CD14-positive monocyte (primary cell): Measurements from ENCODE around the gene AGO1. TPM values are rescaled to one million over a fixed set of nuclear protein-coding genes. Genes with fewer than 3 reads are reported as not detected.
"Not testable (repeated sequence)": the region's sequence is repeated elsewhere in the genome, so short reads cannot be mapped to it uniquely, and the experiment has no call there.

Source experiments
- DNase-seq, 3 donors: peaks; one replicate each; pipeline ENCODE4 v3.0.0-alpha.2; 2011 to 2022
- H2AFZ ChIP-seq: 2 replicates; pipeline ENCODE4 v1.6.0; 2012; ENCODE audit warnings: mild to moderate bottlenecking, low read depth, low read length, inconsistent platforms; ENCODE audit not compliant: insufficient read depth, poor library complexity, severe bottlenecking
- H3K27ac ChIP-seq, 2 donors: 1 replicate in 1 of 2; 2 replicates in 1 of 2; pipeline ENCODE4 v1.5.1; 2012 to 2013; ENCODE audit warnings: low read length in 2 of 2, control low read depth in 1 of 2, inconsistent platforms in 1 of 2, low read depth in 1 of 2, mild to moderate bottlenecking in 1 of 2
- H3K27me3 ChIP-seq, 2 donors: one replicate each; pipeline versions ENCODE4 v1.6.0 to v1.6.1; 2011 to 2013; ENCODE audit warnings: low read length in 2 of 2; ENCODE audit not compliant: control insufficient read depth in 2 of 2, insufficient read depth in 2 of 2
- H3K36me3 ChIP-seq, 2 donors: replicated peaks in 1 of 2; 1 replicate in 1 of 2; 2 replicates in 1 of 2; pipeline versions ENCODE4 v1.5.1 to v1.6.1; 2012 to 2013; ENCODE audit warnings: low read length in 2 of 2, control low read depth in 1 of 2, inconsistent platforms in 1 of 2, mild to moderate bottlenecking in 1 of 2; ENCODE audit not compliant: insufficient read depth in 2 of 2, control insufficient read depth in 1 of 2
- H3K4me1 ChIP-seq, 2 donors: 1 replicate in 1 of 2; 2 replicates in 1 of 2; pipeline versions ENCODE4 v1.5.1 to v1.6.1; 2012 to 2013; ENCODE audit warnings: low read length in 2 of 2, control low read depth in 1 of 2, inconsistent platforms in 1 of 2, mild to moderate bottlenecking in 1 of 2, moderate library complexity in 1 of 2; ENCODE audit not compliant: insufficient read depth in 2 of 2, control insufficient read depth in 1 of 2
- H3K4me2 ChIP-seq: replicated peaks from 2 replicates; pipeline ENCODE3; 2012; ENCODE audit warnings: low read length, moderate library complexity, mild to moderate bottlenecking; ENCODE audit not compliant: poor library complexity, severe bottlenecking; ENCODE audit errors: extremely low read depth
- H3K4me3 ChIP-seq, 3 experiments: fragments of 200-600 bp in 1 of 3; sonication (generic) in 1 of 3; replicated peaks in 1 of 3; 1 replicate in 2 of 3; 2 replicates in 1 of 3; pipeline ENCODE4 v1.5.1; 2011 to 2013; ENCODE audit warnings: low read length in 3 of 3, mild to moderate bottlenecking in 3 of 3, control low read depth in 2 of 3, low read depth in 2 of 3, inconsistent platforms in 1 of 3, moderate library complexity in 1 of 3
- H3K79me2 ChIP-seq: 2 replicates; pipeline ENCODE4 v1.6.0; 2012; ENCODE audit warnings: mild to moderate bottlenecking, control low read depth, inconsistent platforms, low read length, moderate library complexity; ENCODE audit not compliant: insufficient read depth
- H3K9ac ChIP-seq: 2 replicates; pipeline ENCODE4 v1.6.0; 2017; ENCODE audit warnings: low read length, mild to moderate bottlenecking; ENCODE audit not compliant: insufficient read depth, poor library complexity, severe bottlenecking
- H3K9me3 ChIP-seq, 2 donors: replicated peaks in 1 of 2; 1 replicate in 1 of 2; 2 replicates in 1 of 2; pipeline versions ENCODE4 v1.5.1 to v1.6.1; 2012 to 2013; ENCODE audit warnings: low read length in 2 of 2, control low read depth in 1 of 2; ENCODE audit not compliant: control insufficient read depth in 1 of 2, insufficient read depth in 1 of 2
- H4K20me1 ChIP-seq: 2 replicates; pipeline ENCODE4 v1.6.0; 2012; ENCODE audit warnings: mild to moderate bottlenecking, low read length, control low read depth, moderate library complexity; ENCODE audit not compliant: insufficient read depth
- H3K27ac Mint-ChIP-seq, 7 donors: one replicate each; pipeline ENCODE4 v1.8.0; 2020; ENCODE audit warnings: mild to moderate bottlenecking in 7 of 7, mixed read lengths in 7 of 7, moderate library complexity in 6 of 7, inconsistent platforms in 2 of 7
- H3K27me3 Mint-ChIP-seq, 3 donors: one replicate each; pipeline ENCODE4 v1.8.0; 2021 to 2022; ENCODE audit warnings: low read depth in 3 of 3, mild to moderate bottlenecking in 3 of 3, mixed read lengths in 3 of 3, moderate library complexity in 3 of 3, inconsistent platforms in 1 of 3
- H3K36me3 Mint-ChIP-seq, 2 donors: one replicate each; pipeline ENCODE4 v1.8.0; 2020; ENCODE audit warnings: mixed read lengths in 2 of 2, inconsistent platforms in 1 of 2, mild to moderate bottlenecking in 1 of 2
- H3K4me1 Mint-ChIP-seq: one replicate; pipeline ENCODE4 v1.8.0; 2020; ENCODE audit warnings: mild to moderate bottlenecking, mixed read lengths
- H3K4me3 Mint-ChIP-seq, 2 donors: one replicate each; pipeline ENCODE4 v1.8.0; 2020; ENCODE audit warnings: mild to moderate bottlenecking in 2 of 2, mixed read lengths in 2 of 2, moderate library complexity in 1 of 2
- H3K9me3 Mint-ChIP-seq, 7 donors: one replicate each; pipeline ENCODE4 v1.8.0; 2020 to 2022; ENCODE audit warnings: mixed read lengths in 7 of 7, mild to moderate bottlenecking in 6 of 7, moderate library complexity in 6 of 7, inconsistent platforms in 2 of 7
- CTCF ChIP-seq: fragments of 200-600 bp; IDR thresholded peaks from one replicate; pipeline ENCODE4 v1.8.0; 2022; ENCODE audit warnings: antibody characterized with exemption, mild to moderate bottlenecking
- WGBS: methylation state at CpG from one replicate; pipeline ENCODE4 v1.1.5; 2013; ENCODE audit warnings: missing lambda C conversion rate; ENCODE audit not compliant: insufficient coverage; 5-methylcytosine and 5-hydroxymethylcytosine counted together
- intact Hi-C, 2 donors: fragments of 100-400 bp; cut with micrococcal nuclease; formaldehyde crosslinking; loops; one replicate each; pipeline versions ENCODE4 v1.15.0 to v1.15.1; 2023
- polyA plus RNA-seq, 3 donors: library from polyadenylated mRNA; depleted of rRNA in 1 of 3; unstranded in 2 of 3; stranded (reverse) in 1 of 3; fragments of 300-500 nt in 2 of 3; fragments of >200 nt in 1 of 3; fragmentation: Illumina TruSeq in 2 of 3; gene quantifications; 1 replicate in 2 of 3; 2 replicates in 1 of 3; pipeline ENCODE4 v1.2.3, GENCODE V29; 2012 to 2021

AGO1 gene
- polyA plus RNA-seq, 3 donors, result 10.9 to 19.4 (median 13.9) TPM

- Mint-ChIP-seq H3K4me3 (no peak overlapping the region), H3K27ac (peak overlapping the region; percentile 27 to 78 (median 61)), H3K27me3 (peaks cover 0 to 2% (median 0%) of the 10 kb centered on the region in 3 donors), H3K4me1 (peaks cover 59% of the 10 kb centered on the region), H3K9me3 (no peaks in the 10 kb centered on the region), H3K36me3 (peaks cover 41 to 46% of the 10 kb centered on the region in 2 donors)
- TF ChIP-seq CTCF, result no peak
- Histone ChIP-seq H3K79me2 (peaks cover 86% of the 10 kb centered on the region), H3K27ac (peak overlapping the region; percentile 10 to 31), H2AFZ (no peak overlapping the region), H3K9me3 (no peaks in the 10 kb centered on the region), H3K27me3 (no peaks in the 10 kb centered on the region), H3K4me3 (no peak overlapping the region), H3K36me3 (peaks cover 39 to 42% of the 10 kb centered on the region in 2 donors), H4K20me1 (peaks cover 38% of the 10 kb centered on the region), H3K4me1 (peaks cover 60 to 62% of the 10 kb centered on the region in 2 donors), H3K4me2 (no peak overlapping the region), H3K9ac (no peak overlapping the region)
- WGBS, result 90% methylated on average over 7 of the region's 11 CpGs
- DNase-seq, result no peak
- intact Hi-C loops, result loop anchor here in 1 of 2 donors (5.0 kb wide), 1 partner anchor 34 kb away; no protein-coding TSS in a partner anchor
Observed at GRCh38 chr1:35888255-35888654, 5.2 kb downstream of the AGO1 start.

- peaks cover 61 to 64% of the 10 kb centered on the region in 2 donors for H3K4me1 ChIP-seq
- H3K27ac ChIP-seq, result peak overlapping the region; percentile 17 to 22
- peaks cover 81% of the 10 kb centered on the region for H3K79me2 ChIP-seq
- DNase-seq, result peak in 1 of 3 donors; percentile 23
- H4K20me1 ChIP-seq, result peaks cover 38% of the 10 kb centered on the region
- H2AFZ ChIP-seq, H3K4me2 ChIP-seq, H3K4me3 Mint-ChIP-seq, H3K27me3 ChIP-seq, H3K9me3 ChIP-seq, H3K4me3 ChIP-seq, H3K9me3 Mint-ChIP-seq, H3K9ac ChIP-seq, H3K27me3 Mint-ChIP-seq: not testable (repeated sequence)
- intact Hi-C loops, result loop anchor here in 1 of 2 donors (5.0 kb wide), 1 partner anchor 33 kb away; no protein-coding TSS in a partner anchor
- Mint-ChIP-seq H3K4me1 (peaks cover 65% of the 10 kb centered on the region), H3K36me3 (peaks cover 46 to 53% of the 10 kb centered on the region in 2 donors), H3K27ac (peak overlapping the region; percentile 30 to 84 (median 71))
- peaks cover 44 to 47% of the 10 kb centered on the region in 2 donors for H3K36me3 ChIP-seq
- 0% methylated on average over 1 of the region's 3 CpGs for WGBS
Observed at GRCh38 chr1:35888981-35889380, 6.0 kb downstream of the AGO1 start.
